ENCODE results near the gene NDFIP1.

Gene NDFIP1

GRCh38 chr5:142080248-142080647, 28.3 kb upstream of the NDFIP1 start:
- no peak overlapping the region for H3K4me3 ChIP-seq (ENCODE audit: low read depth in 1 of 2, low read length in 2 of 2)
- no peaks in the 10 kb centered on the region for H3K9me3 ChIP-seq (ENCODE audit: insufficient read depth, low read length, severe bottlenecking)
- H3K4me1 ChIP-seq (ENCODE audit: insufficient read depth, low read length): no peaks in the 10 kb centered on the region
- no peak for TF ChIP-seq EZH2 (IDR thresholded peaks at IDR 0.05; ENCODE audit: borderline replicate concordance, low read depth, low read length, severe bottlenecking)
- no peak for TF ChIP-seq CTCF (IDR thresholded peaks at IDR 0.05; ENCODE audit: borderline replicate concordance, extremely low read depth, low read length, poor library complexity, severe bottlenecking)
- H3K36me3 ChIP-seq (ENCODE audit: insufficient read depth, low read length): no peaks in the 10 kb centered on the region
- H3K27ac ChIP-seq (ENCODE audit: low read length): no peak overlapping the region
- no peaks in the 10 kb centered on the region for H3K79me2 ChIP-seq (ENCODE audit: insufficient read depth, low read length)
- peaks cover 11% of the 10 kb centered on the region for H3K27me3 ChIP-seq (ENCODE audit: insufficient read depth, low read length, poor library complexity)
- no peak overlapping the region for H3K4me2 ChIP-seq (ENCODE audit: insufficient read depth, low read length)
- no peaks in the 10 kb centered on the region for H4K20me1 ChIP-seq (ENCODE audit: insufficient read depth, low read length)
- H2AFZ ChIP-seq (ENCODE audit: low read depth, low read length): no peak overlapping the region
- DNase-seq (no peak), ATAC-seq (ENCODE audit: insufficient read depth, low read depth) (no peak)
- no peak overlapping the region for H3K9ac ChIP-seq (ENCODE audit: low read depth, low read length)

GRCh38 chr5:142082182-142082781, 26.3 kb upstream of the NDFIP1 start:
- no peak for ATAC-seq (ENCODE audit: insufficient read depth, low read depth)

GRCh38 chr5:142086229-142086628, 22.4 kb upstream of the NDFIP1 start:
- ATAC-seq (ENCODE audit: insufficient read depth, low read depth) (no peak), DNase-seq (no peak)
- Histone ChIP-seq H3K27ac (ENCODE audit: low read length) (no peak overlapping the region), H4K20me1 (ENCODE audit: insufficient read depth, low read length) (no peaks in the 10 kb centered on the region), H2AFZ (ENCODE audit: low read depth, low read length) (no peak overlapping the region), H3K79me2 (ENCODE audit: insufficient read depth, low read length) (no peaks in the 10 kb centered on the region), H3K36me3 (ENCODE audit: insufficient read depth, low read length) (no peaks in the 10 kb centered on the region), H3K9me3 (ENCODE audit: insufficient read depth, low read length, severe bottlenecking) (no peaks in the 10 kb centered on the region), H3K4me1 (ENCODE audit: insufficient read depth, low read length) (no peaks in the 10 kb centered on the region), H3K27me3 (ENCODE audit: insufficient read depth, low read length, poor library complexity) (peaks cover 6% of the 10 kb centered on the region), H3K9ac (ENCODE audit: low read depth, low read length) (no peak overlapping the region), H3K4me2 (ENCODE audit: insufficient read depth, low read length) (no peak overlapping the region), H3K4me3 (ENCODE audit: low read depth in 1 of 2, low read length in 2 of 2) (no peak overlapping the region)
- TF ChIP-seq CTCF (IDR thresholded peaks at IDR 0.05; ENCODE audit: borderline replicate concordance, extremely low read depth, low read length, poor library complexity, severe bottlenecking): no peak

More at GRCh38 chr5:142082182-142082781, 26.3 kb upstream of the NDFIP1 start:
- Histone ChIP-seq H3K9ac (ENCODE audit: low read depth, low read length) (no peak overlapping the region), H2AFZ (ENCODE audit: low read depth, low read length) (no peak overlapping the region), H3K79me2 (ENCODE audit: insufficient read depth, low read length) (no peaks in the 10 kb centered on the region), H3K36me3 (ENCODE audit: insufficient read depth, low read length) (no peaks in the 10 kb centered on the region), H3K4me3 (ENCODE audit: low read depth in 1 of 2, low read length in 2 of 2) (no peak overlapping the region), H3K4me2 (ENCODE audit: insufficient read depth, low read length) (no peak overlapping the region), H3K9me3 (ENCODE audit: insufficient read depth, low read length, severe bottlenecking) (no peaks in the 10 kb centered on the region), H3K4me1 (ENCODE audit: insufficient read depth, low read length) (no peaks in the 10 kb centered on the region), H3K27ac (ENCODE audit: low read length) (no peak overlapping the region), H3K27me3 (ENCODE audit: insufficient read depth, low read length, poor library complexity) (peaks cover 11% of the 10 kb centered on the region), H4K20me1 (ENCODE audit: insufficient read depth, low read length) (no peaks in the 10 kb centered on the region)
- no peak for TF ChIP-seq CTCF (IDR thresholded peaks at IDR 0.05; ENCODE audit: borderline replicate concordance, extremely low read depth, low read length, poor library complexity, severe bottlenecking)
- no peak for TF ChIP-seq EZH2 (IDR thresholded peaks at IDR 0.05; ENCODE audit: borderline replicate concordance, low read depth, low read length, severe bottlenecking)
- DNase-seq: no peak

- H3K27me3 ChIP-seq (ENCODE audit: insufficient read depth, low read length, poor library complexity): peaks cover 6% of the 10 kb centered on the region
- H4K20me1 ChIP-seq (ENCODE audit: insufficient read depth, low read length): no peaks in the 10 kb centered on the region
- TF ChIP-seq CTCF (IDR thresholded peaks at IDR 0.05; ENCODE audit: borderline replicate concordance, extremely low read depth, low read length, poor library complexity, severe bottlenecking): no peak
- TF ChIP-seq EZH2 (IDR thresholded peaks at IDR 0.05; ENCODE audit: borderline replicate concordance, low read depth, low read length, severe bottlenecking): no peak
- no peak overlapping the region for H3K4me3 ChIP-seq (ENCODE audit: low read depth in 1 of 2, low read length in 2 of 2)
- DNase-seq (no peak), ATAC-seq (ENCODE audit: insufficient read depth, low read depth) (no peak)
- H3K9ac ChIP-seq (ENCODE audit: low read depth, low read length): no peak overlapping the region
- H3K4me1 ChIP-seq (ENCODE audit: insufficient read depth, low read length): no peaks in the 10 kb centered on the region
- H3K79me2 ChIP-seq (ENCODE audit: insufficient read depth, low read length): no peaks in the 10 kb centered on the region
- no peaks in the 10 kb centered on the region for H3K36me3 ChIP-seq (ENCODE audit: insufficient read depth, low read length)
- H3K27ac ChIP-seq (ENCODE audit: low read length): no peak overlapping the region
- H3K9me3 ChIP-seq (ENCODE audit: insufficient read depth, low read length, severe bottlenecking): no peaks in the 10 kb centered on the region
- H2AFZ ChIP-seq (ENCODE audit: low read depth, low read length): no peak overlapping the region
- H3K4me2 ChIP-seq (ENCODE audit: insufficient read depth, low read length): no peak overlapping the region
Observed at GRCh38 chr5:142086679-142087078, 21.9 kb upstream of the NDFIP1 start.
